HepG2 (cell line): Measurements from ENCODE around the gene ZNF8. TPM values are rescaled to one million over a fixed set of nuclear protein-coding genes. Genes with fewer than 3 reads are reported as not detected.

Experiments used
- GMEB2 ChIP-seq: IDR thresholded peaks from 2 replicates; pipeline ENCODE4 v1.6.1; 2016; ENCODE audit warnings: missing biosample characterization, missing genetic modification reagents, low read depth
- NAIF1 ChIP-seq: sonication (generic); formaldehyde crosslinking; IDR thresholded peaks from 2 replicates; pipeline ENCODE4 v1.5.0; 2020; ENCODE audit warnings: mild to moderate bottlenecking, missing genetic modification reagents, borderline replicate concordance
- NBN ChIP-seq: fragments of 450-650 bp; conservative IDR thresholded peaks from 2 replicates; pipeline ENCODE4 v1.6.1; 2017
- PAWR ChIP-seq: sonication (generic); formaldehyde crosslinking; IDR thresholded peaks from 2 replicates; pipeline ENCODE4 v1.4.0; 2020; ENCODE audit warnings: missing genetic modification reagents, mild to moderate bottlenecking, borderline replicate concordance
- SAFB2 ChIP-seq: sonication (generic); formaldehyde crosslinking; IDR thresholded peaks from 2 replicates; pipeline ENCODE4 v1.5.1; 2020; ENCODE audit warnings: missing genetic modification reagents, low read depth, mild to moderate bottlenecking, borderline replicate concordance
- ZBED4 ChIP-seq: sonication (generic); formaldehyde crosslinking; IDR thresholded peaks from 2 replicates; pipeline ENCODE4 v1.4.0; 2020; ENCODE audit warnings: missing genetic modification reagents, borderline replicate concordance
- ZNF546 ChIP-seq: sonication (generic); formaldehyde crosslinking; conservative IDR thresholded peaks from 2 replicates; pipeline ENCODE4 v1.8.1; 2023; ENCODE audit warnings: mild to moderate bottlenecking, missing genetic modification reagents
- ZNF563 ChIP-seq: sonication (generic); formaldehyde crosslinking; IDR thresholded peaks from 2 replicates; pipeline ENCODE4 v1.8.0; 2022; ENCODE audit warnings: mild to moderate bottlenecking, moderate library complexity, missing genetic modification reagents
- polyA plus RNA-seq, 8 experiments: library from polyadenylated mRNA; depleted of rRNA in 3 of 8; stranded (reverse) in 7 of 8; unstranded in 1 of 8; fragments of >200 nt; fragmentation: Illumina TruSeq in 4 of 8; extraction: Trizol in 4 of 8; gene quantifications; 2 replicates each; pipeline versions ENCODE4 v1.2.1 to v1.2.3, GENCODE V29; 2011 to 2016; ENCODE audit warnings: low read depth in 4 of 8, missing spikeins in 1 of 8, mixed read lengths in 1 of 8; ENCODE audit not compliant: insufficient read depth in 1 of 8
- total RNA-seq, 5 experiments: library from RNA; depleted of rRNA; stranded (reverse); fragments of >200 nt; fragmentation: Illumina TruSeq; extraction: Trizol; gene quantifications; 2 replicates each; pipeline ENCODE4 v1.2.3, GENCODE V29; 2016; ENCODE audit warnings: low read depth in 1 of 5

ZNF8 gene
- total and polyA plus RNA-seq, 2 of the 13 experiments (the other 11 are each of a cell fraction or from before 2014, with no cell fraction given) = 3.1 to 3.3 TPM

- peak; percentile 63 for TF ChIP-seq ZBED4 (CRISPR knock-in tag)
- TF ChIP-seq NBN = no peak
- peak; percentile 43; the same call in 1 of the 2 replicates for TF ChIP-seq NAIF1 (CRISPR knock-in tag)
- peak; percentile 85; the same call in 1 of the 2 replicates for TF ChIP-seq ZNF546
- TF ChIP-seq GMEB2 (CRISPR knock-in tag) = peak; percentile 82
- no peak for TF ChIP-seq PAWR
- TF ChIP-seq SAFB2 (CRISPR knock-in tag) = peak; percentile 37; the same call in 1 of the 2 replicates
- TF ChIP-seq ZNF563 (CRISPR knock-in tag) = no peak; the same call in 1 of the 2 replicates
These were observed 48.4 kb downstream of the ZNF8 start, which contains the start of gene ZSCAN22 (continued) for GRCh38 chr19:58326914-58327726.
